Transverse colon (tissue), 4 donors: Measurements from ENCODE around the gene ZNF205. TPM values are rescaled to one million over a fixed set of nuclear protein-coding genes. Genes with fewer than 3 reads are reported as not detected.

Source experiments
- DNase-seq: peaks from one replicate; pipeline ENCODE4 v3.0.0-alpha.2; 2019
- H3K27ac ChIP-seq, 4 donors: fragments of 200-600 bp; sonication (generic); 2 replicates each; pipeline ENCODE4 v1.5.1; 2016 to 2018; ENCODE audit warnings: inconsistent platforms in 4 of 4
- H3K27me3 ChIP-seq: fragments of 200-600 bp; sonication (generic); 2 replicates; pipeline ENCODE4 v1.5.1; 2017; ENCODE audit warnings: inconsistent platforms
- H3K36me3 ChIP-seq, 4 donors: fragments of 200-600 bp; sonication (generic); 2 replicates each; pipeline ENCODE4 v1.5.1; 2017 to 2019; ENCODE audit warnings: inconsistent platforms in 4 of 4
- H3K4me1 ChIP-seq, 4 donors: fragments of 200-600 bp; sonication (generic); 2 replicates each; pipeline ENCODE4 v1.5.1; 2017 to 2020; ENCODE audit warnings: inconsistent platforms in 4 of 4
- H3K4me3 ChIP-seq, 4 donors: fragments of 200-600 bp; sonication (generic); 1 replicate in 1 of 4; 2 replicates in 3 of 4; pipeline versions ENCODE4 v1.5.1 to v1.6.1; 2017 to 2019; ENCODE audit warnings: inconsistent platforms in 4 of 4
- H3K9me3 ChIP-seq, 2 donors: fragments of 200-600 bp; sonication (generic); 2 replicates each; pipeline ENCODE4 v1.5.1; 2017 to 2019; ENCODE audit warnings: inconsistent platforms in 2 of 2
- CTCF ChIP-seq, 5 experiments: fragments of 200-600 bp in 3 of 5; fragments of 450-650 bp in 2 of 5; sonication (generic) in 3 of 5; IDR thresholded peaks; 1 replicate in 2 of 5; 2 replicates in 3 of 5; pipeline ENCODE4 v1.5.1; 2016 to 2017; ENCODE audit warnings: antibody characterized with exemption in 5 of 5, inconsistent platforms in 3 of 5, mild to moderate bottlenecking in 2 of 5, moderate library complexity in 1 of 5
- EP300 ChIP-seq: sonication (generic); formaldehyde crosslinking; IDR thresholded peaks from one replicate; pipeline ENCODE4 v1.6.1; 2017; ENCODE audit warnings: antibody characterized with exemption, low read depth
- POLR2A ChIP-seq: fragments of 450-650 bp; IDR thresholded peaks from one replicate; pipeline ENCODE4 v1.6.1; 2016; ENCODE audit warnings: antibody characterized with exemption, mild to moderate bottlenecking, moderate library complexity
- POLR2AphosphoS5 ChIP-seq, 3 donors: sonication (generic); formaldehyde crosslinking; IDR thresholded peaks; one replicate each; pipeline ENCODE4 v1.6.1; 2016; ENCODE audit warnings: antibody characterized with exemption in 3 of 3
- WGBS, 2 donors: methylation state at CpG; one replicate each; pipeline ENCODE4 v1.1.5; 2018; ENCODE audit warnings: low coverage in 1 of 2; 5-methylcytosine and 5-hydroxymethylcytosine counted together
- in situ Hi-C, 4 donors: fragments of 200-750 bp; cut with MboI; loops; one replicate each; pipeline versions ENCODE4 v1.15.0 to v1.15.1; 2017; ENCODE audit warnings: low sequenced_read_pairs in 3 of 4, low pct_ligation_motif_present in 1 of 4, low pct_unique_long_range_greater_than_20kb in 1 of 4
- intact Hi-C: fragments of 100-400 bp; cut with DNase I; formaldehyde crosslinking; loops from one replicate; pipeline ENCODE4 v1.15.1; 2023; ENCODE audit warnings: low total_unique reads
- total RNA-seq, 4 donors: library from RNA; depleted of rRNA; stranded (reverse); fragments of >200 nt; gene quantifications; one replicate each; pipeline ENCODE4 v1.1.0, GENCODE V29; 2016

Gene ZNF205
- total RNA-seq, 4 donors from 2014 or later, result 5.2 to 16.3 (median 15.5) TPM

- Histone ChIP-seq H3K27me3 (no peaks in the 10 kb centered on the region), H3K27ac (peak overlapping the region; percentile 86 to 92 (median 90)), H3K4me3 (peak overlapping the region in 1 of 4 donors; percentile 75), H3K9me3 (no peaks in the 10 kb centered on the region), H3K36me3 (no peaks in the 10 kb centered on the region), H3K4me1 (peaks cover 11 to 37% (median 30%) of the 10 kb centered on the region in 4 donors)
- no peak for DNase-seq
- 87% methylated on average over 6 of the region's 6 CpGs; no CpG with 5 or more reads in 1 of the 2 donors for WGBS, 2 donors
- intact Hi-C loops (no loop called here), in situ Hi-C loops (loop anchor here in 1 of 4 donors (25.0 kb wide), 1 partner anchor 112 kb away; the partner anchor contains the start of genes BICDL2 and MMP25)
- no peak for TF ChIP-seq POLR2AphosphoS5 (IDR thresholded peaks at IDR 0.05)
- no peak for TF ChIP-seq POLR2A
- no peak for TF ChIP-seq EP300
- no peak for TF ChIP-seq CTCF (IDR thresholded peaks at IDR 0.05)
Observed at GRCh38 chr16:3149193-3149530, 36.8 kb downstream of the ZNF205 start.

GRCh38 chr16:3149630-3150345 lies 37.4 kb downstream of the ZNF205 start:
- Histone ChIP-seq H3K27me3 (no peaks in the 10 kb centered on the region), H3K4me3 (peak overlapping the region; percentile 38 to 75 (median 53)), H3K9me3 (no peaks in the 10 kb centered on the region), H3K27ac (peak overlapping the region; percentile 86 to 92 (median 90)), H3K4me1 (peaks cover 11 to 33% (median 25%) of the 10 kb centered on the region in 4 donors), H3K36me3 (no peaks in the 10 kb centered on the region)
- TF ChIP-seq EP300, result no peak
- TF ChIP-seq CTCF (IDR thresholded peaks at IDR 0.05), result peak; percentile 27 to 47 (median 34)
- TF ChIP-seq POLR2A, result peak; percentile 15
- no peak for TF ChIP-seq POLR2AphosphoS5 (IDR thresholded peaks at IDR 0.05)
- in situ Hi-C loops (loop anchor here in 1 of 4 donors (25.0 kb wide), 1 partner anchor 112 kb away; the partner anchor contains the start of genes BICDL2 and MMP25), intact Hi-C loops (no loop called here)
- peak; percentile 81 for DNase-seq
- WGBS, 2 donors, result 0 to 3% methylated on average over 1 to 31 of the region's 41 CpGs

GRCh38 chr16:3150346-3151218 lies 38.2 kb downstream of the ZNF205 start:
- intact Hi-C loops, result no loop called here
- peak; percentile 98 for DNase-seq
- Histone ChIP-seq H3K4me1 (peaks cover 11 to 33% (median 25%) of the 10 kb centered on the region in 4 donors), H3K36me3 (no peaks in the 10 kb centered on the region), H3K27ac (peak overlapping the region; percentile 86 to 92 (median 90)), H3K9me3 (no peaks in the 10 kb centered on the region), H3K4me3 (peak overlapping the region; percentile 38 to 75 (median 53)), H3K27me3 (no peaks in the 10 kb centered on the region)
- WGBS, 2 donors, result 0 to 2% methylated on average over 3 to 37 of the region's 62 CpGs
- in situ Hi-C loops, result no loop called here
- TF ChIP-seq EP300 (no peak), POLR2A (no peak), CTCF (IDR thresholded peaks at IDR 0.05) (no peak), POLR2AphosphoS5 (IDR thresholded peaks at IDR 0.05) (peak in 2 of 3 donors; percentile 16 to 18)

GRCh38 chr16:3152027-3152276 lies 39.6 kb downstream of the ZNF205 start:
- Histone ChIP-seq H3K27ac (peak overlapping the region in 3 of 4 donors; percentile 23 to 79 (median 57)), H3K4me1 (peaks cover 11 to 34% (median 25%) of the 10 kb centered on the region in 4 donors), H3K4me3 (peak overlapping the region in 2 of 4 donors; percentile 26 to 75), H3K36me3 (no peaks in the 10 kb centered on the region), H3K27me3 (no peaks in the 10 kb centered on the region), H3K9me3 (no peaks in the 10 kb centered on the region)
- TF ChIP-seq POLR2AphosphoS5 (IDR thresholded peaks at IDR 0.05), result no peak
- TF ChIP-seq CTCF (IDR thresholded peaks at IDR 0.05), result peak in 1 of 5 experiments; percentile 8
- TF ChIP-seq EP300, result no peak
- no peak for TF ChIP-seq POLR2A
- 0 to 7% methylated on average over 9 to 15 of the region's 15 CpGs for WGBS, 2 donors
- no peak for DNase-seq
- in situ Hi-C loops, result no loop called here
- intact Hi-C loops, result no loop called here
